Amygdala (tissue), 56 donors: ENCODE results near the gene CELF2.

Experiments used
- DNase-seq, 56 donors: peaks; one replicate each; lab custom pipeline; 2025; lab: John Stamatoyannopoulos, UW

CELF2 gene

DNA sequence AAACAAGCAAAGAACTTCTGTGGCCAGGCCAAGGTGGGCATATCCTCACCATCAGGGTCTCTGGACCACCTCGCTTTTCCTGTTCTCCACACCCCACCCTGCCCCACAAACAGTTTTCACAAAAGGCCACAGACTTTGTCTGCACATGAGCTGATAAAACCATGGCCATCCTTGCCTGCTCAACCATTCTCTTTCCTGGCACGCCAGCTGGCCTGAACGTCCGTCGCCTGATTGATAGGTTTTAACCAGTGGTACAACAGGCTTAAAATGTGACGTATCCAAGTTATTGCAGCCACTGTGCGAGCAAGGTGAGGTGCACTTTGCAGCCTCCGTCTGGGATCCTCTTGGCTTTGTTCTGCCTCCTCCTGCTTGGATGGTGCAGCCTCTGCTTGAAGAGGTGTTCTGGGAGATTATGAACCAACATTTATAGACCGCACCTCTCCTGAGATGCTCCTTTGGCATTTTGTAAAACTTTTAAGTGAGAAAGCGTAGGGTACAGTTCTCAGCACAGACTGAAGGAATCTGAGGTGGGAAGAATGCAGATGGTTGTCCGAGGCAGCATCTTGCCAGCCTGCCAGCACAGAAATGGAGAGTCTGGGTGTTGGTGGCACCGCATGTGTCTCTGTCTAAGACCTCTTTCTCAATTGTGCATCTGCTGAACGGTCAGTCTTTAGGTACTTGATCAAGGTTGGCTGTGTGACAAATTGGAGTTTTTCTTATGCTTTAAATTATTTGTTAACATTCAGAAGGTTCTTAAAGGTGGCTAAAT lies 288.3 kb downstream of the CELF2 start:
- DNase-seq = no peak

DNA sequence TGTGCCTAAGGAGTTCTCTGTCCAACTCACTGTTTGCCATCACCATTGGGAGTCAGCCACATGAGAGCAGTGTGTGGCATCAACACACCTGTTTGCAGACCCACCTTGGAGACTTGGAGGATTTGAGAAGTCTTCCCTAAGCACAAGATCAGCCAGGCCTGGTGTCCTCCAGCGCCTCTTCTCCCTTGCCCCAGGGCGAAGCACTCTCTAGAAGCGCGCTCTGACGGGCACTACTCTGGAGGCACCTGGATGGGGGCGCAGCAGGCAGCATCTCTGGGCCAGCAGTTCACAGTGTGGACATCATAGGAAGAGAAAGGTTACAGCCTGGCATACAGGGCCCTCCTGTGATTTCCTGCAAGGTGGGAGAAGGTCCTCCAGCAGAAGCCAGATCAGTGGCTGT lies 289.3 kb downstream of the CELF2 start:
- no peak for DNase-seq

- DNase-seq = no peak
Measured at GRCh38 chr10:11307937-11308336, 290.3 kb downstream of the CELF2 start.

DNA sequence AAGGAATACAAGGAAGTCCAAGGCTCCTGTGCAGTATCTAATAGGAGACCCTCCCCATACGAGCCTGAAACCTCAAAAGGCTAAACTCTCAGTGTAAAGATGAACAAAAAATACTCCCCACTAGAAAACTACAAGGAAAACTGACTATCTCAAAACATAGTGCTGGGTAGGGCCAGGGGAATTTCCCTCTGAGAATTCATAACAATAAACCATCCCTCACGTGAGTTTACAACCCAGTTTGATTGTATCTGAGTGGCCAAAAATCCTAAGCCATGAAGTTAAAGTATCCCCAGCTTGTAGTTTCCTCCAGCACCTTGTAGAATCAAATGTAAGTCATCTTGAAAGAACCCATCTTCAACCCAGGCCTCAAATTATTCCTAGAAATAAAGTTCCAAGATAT lies 293.4 kb downstream of the CELF2 start:
- DNase-seq = no peak

DNA sequence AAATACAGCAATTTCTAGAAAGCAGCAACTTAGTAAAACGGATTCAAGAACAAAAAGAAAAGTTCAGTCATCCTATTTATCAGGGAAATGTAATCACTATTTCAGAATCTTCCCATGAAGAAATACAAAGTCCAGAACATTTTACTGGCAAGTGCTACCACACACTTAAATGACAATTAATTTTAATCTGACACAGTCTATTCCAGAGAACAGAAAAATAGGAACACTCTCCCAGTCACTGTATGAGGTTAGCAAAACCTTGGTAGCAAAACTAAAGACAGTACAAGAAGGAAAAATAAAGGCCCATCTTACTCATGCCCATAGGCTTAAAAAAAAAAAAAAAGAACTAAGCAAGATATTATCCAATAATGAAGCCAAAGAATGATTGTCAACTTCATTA lies 295.8 kb downstream of the CELF2 start:
- DNase-seq = no peak

DNA sequence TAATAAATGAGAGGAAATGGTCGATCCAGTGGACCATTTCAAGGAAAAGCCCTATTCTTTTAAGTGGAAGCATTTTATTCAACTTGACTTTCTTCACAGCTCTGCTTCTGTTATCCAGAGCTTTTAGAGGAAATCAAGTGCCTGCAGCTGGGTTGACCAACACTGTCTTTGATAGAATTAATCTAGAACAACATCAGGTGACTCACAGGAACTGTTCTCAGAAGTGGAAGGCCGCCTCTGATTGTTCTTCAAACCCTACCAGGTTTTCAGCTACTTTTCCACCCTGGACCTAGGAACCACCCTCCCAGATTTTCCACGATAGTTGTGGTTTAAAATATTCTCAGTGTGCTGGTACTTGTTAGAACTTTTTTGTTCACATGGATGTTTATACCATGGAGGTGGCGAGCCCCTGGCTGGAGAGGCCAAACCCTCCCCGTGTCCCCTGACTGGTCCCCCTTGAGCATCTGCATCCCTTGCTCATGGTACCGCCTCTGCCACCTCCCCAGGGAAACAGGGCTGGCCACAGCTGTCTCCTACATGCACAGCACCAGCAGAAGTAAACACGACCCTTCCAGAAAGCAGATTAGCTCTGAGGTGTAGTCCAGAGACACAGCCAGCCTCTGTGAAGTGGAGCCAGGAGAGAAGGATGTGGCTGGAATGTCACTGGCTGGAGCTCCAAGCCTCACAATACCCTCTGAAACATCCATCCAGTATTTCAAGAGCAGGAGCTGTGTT lies 300.4 kb downstream of the CELF2 start:
- no peak for DNase-seq

DNA sequence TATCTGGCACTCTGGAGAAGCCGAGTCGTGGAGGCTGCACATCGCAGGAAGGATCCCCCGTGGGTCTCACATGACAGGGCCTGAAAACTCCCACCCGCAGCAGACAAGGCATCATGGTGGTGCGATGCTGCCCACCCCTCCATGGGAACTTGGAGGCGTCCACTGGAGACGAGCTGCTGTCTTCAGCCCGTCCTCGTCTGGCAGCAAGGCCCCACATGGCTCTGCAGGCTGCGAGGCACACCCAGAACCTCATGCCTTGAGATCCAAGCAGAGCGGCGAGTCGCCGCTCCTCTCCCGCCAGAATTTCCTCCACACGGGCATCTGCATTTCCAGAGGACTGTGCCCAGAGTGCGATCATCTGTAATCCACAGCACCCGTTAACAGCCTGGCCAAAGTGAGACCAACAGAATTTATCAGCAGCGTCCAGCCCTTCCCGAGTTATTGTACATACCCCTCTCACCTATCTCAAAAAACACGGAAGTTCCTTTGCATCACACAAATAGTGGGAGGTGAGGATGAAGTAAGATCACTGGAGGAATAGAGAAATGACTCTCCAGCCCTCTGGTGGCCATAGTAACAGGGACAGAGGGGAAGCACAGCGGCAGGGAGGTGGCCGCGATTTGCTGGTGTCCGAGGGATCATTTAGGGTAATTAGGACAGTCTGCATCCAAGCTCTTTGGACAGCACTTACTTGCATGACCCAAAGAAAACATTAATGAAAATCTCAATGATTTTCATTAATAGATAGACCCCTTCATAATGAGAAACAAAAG lies 301.3 kb downstream of the CELF2 start:
- no peak for DNase-seq

DNA sequence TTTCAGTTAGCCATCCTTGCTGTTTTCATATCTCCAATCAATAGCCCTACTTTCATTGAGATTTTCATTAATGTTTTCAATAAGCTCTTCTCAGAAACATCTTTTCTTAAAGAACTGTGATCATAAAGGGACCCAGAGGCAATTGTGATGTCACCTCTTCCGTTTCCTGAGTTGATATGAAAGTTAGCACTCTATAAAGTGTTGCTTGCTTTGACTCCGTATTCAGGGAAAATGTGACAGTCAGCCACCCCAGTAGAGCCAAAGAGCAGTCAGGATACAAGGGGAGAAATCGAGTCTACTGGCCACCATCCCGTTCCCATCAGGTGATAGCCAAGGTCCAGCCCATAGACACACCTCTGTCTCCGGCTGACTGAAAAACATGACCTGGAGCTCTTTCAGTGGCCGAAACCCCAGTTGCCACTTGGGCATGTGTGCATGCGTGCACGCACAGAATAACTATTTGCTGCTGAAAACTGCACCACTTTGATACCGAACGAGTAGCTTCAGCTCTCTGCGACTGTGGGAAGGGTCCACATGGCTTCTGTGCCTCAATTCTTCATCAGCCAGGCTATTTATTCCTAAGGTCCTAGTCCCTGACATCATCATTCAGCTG lies 302.4 kb downstream of the CELF2 start:
- DNase-seq = no peak

DNA sequence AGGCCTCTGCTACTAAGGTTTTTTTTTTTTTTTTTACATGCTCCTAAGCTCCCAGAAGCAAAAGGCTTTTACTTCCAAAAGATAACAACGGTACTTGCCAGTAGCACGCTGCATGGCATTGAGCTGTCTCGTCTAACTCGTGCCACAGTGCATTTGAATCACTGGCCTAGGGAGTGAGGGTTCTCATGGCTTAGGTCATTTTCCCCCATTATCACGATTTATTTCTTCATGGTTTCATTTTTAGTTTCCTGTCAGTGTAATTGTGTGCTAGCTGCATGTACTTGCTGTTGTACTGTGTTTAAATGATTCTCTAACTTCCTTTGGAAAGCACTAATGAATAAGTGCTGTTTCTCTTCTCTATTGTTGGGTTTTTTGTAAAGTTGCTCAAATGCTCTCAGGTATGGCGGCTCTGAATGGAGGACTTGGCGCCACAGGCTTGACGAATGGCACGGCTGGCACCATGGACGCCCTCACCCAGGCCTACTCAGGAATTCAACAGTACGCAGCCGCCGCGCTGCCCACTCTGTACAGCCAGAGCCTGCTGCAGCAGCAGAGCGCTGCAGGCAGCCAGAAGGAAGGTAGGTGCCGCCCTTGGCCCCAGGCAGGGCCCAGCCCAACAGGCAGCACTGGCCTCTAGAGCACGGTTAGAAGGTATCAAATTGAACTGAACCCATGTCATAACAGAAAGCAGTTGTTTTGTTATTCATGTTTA lies 303.3 kb downstream of the CELF2 start:
- no peak for DNase-seq

GRCh38 chr10:11322698-11323097 lies 305.0 kb downstream of the CELF2 start:
- no peak for DNase-seq

- DNase-seq = no peak
Measured at GRCh38 chr10:11324761-11325321, 307.2 kb downstream of the CELF2 start.

GRCh38 chr10:11325817-11326216 lies 308.1 kb downstream of the CELF2 start:
- DNase-seq = no peak

GRCh38 chr10:11326241-11326640 lies 308.6 kb downstream of the CELF2 start:
- DNase-seq = no peak

- DNase-seq = no peak
Measured at GRCh38 chr10:11326913-11327616, 309.4 kb downstream of the CELF2 start.

- DNase-seq = no peak
Measured at GRCh38 chr10:11328264-11329061, 310.8 kb downstream of the CELF2 start.

GRCh38 chr10:11329062-11329673 lies 311.5 kb downstream of the CELF2 start:
- DNase-seq = no peak

- no peak for DNase-seq
Measured at GRCh38 chr10:11330383-11331045, 312.8 kb downstream of the CELF2 start.
